ENCODE results near the gene CMTR1. TPM values are rescaled to one million over a fixed set of nuclear protein-coding genes. Genes with fewer than 3 reads are reported as not detected.
A peak's percentile ranks its signal among the peaks of the same experiment; 100 is the strongest.

Gene CMTR1
- total RNA-seq, 1 experiment from 2014 or later = 24.5 TPM

DNA sequence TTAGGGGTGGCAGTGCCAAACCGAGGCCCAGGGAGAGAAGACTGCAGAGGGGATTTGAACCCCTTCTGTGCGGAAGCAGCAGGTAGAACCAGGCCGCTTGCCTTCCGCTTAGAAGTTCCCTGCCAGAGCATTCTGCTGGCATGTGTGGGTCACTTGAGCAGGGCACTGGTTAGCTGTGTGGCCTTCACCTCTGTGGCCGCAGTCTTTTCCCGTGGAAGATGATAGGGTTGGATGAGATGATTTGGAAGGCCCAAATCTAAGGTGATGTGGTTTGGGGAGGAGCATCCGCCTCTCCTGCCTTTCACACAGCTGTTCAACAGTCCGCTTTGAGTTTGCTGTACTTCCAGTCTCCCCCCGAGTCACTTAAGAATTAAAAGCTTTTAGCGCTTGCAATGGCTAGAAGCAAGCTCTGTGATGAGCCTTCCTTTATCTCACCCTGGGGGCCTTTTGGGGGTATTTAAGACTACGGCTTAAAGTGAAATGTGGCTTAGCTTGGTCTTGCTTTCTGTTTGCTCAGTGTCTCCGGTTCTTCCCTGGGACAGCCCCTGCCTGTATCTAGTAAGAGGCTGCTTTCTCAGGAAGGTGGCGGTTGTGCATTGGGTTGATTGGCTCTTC lies 743 bp downstream of the CMTR1 start:
- H3K27me3 Mint-ChIP-seq (ENCODE audit: insufficient read depth, unreplicated experiment) = peaks cover 8% of the 10 kb centered on the region
- H3K27ac Mint-ChIP-seq (ENCODE audit: low read depth, unreplicated experiment) = peak overlapping the region; percentile 94
- peaks cover 21% of the 10 kb centered on the region for H3K36me3 Mint-ChIP-seq (ENCODE audit: insufficient read depth, unreplicated experiment)
- TF ChIP-seq, protein P1, sequence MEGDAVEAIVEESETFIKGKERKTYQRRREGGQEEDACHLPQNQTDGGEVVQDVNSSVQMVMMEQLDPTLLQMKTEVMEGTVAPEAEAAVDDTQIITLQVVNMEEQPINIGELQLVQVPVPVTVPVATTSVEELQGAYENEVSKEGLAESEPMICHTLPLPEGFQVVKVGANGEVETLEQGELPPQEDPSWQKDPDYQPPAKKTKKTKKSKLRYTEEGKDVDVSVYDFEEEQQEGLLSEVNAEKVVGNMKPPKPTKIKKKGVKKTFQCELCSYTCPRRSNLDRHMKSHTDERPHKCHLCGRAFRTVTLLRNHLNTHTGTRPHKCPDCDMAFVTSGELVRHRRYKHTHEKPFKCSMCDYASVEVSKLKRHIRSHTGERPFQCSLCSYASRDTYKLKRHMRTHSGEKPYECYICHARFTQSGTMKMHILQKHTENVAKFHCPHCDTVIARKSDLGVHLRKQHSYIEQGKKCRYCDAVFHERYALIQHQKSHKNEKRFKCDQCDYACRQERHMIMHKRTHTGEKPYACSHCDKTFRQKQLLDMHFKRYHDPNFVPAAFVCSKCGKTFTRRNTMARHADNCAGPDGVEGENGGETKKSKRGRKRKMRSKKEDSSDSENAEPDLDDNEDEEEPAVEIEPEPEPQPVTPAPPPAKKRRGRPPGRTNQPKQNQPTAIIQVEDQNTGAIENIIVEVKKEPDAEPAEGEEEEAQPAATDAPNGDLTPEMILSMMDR (IDR thresholded peaks at IDR 0.05; ENCODE audit: unreplicated experiment) = no peak
- ChIA-PET CTCF (interaction anchor here (0.6 to 2.7 kb wide), 7 partner anchors 10 to 259 kb away, joined by 3 to 12 read pairs (median 3); no protein-coding TSS in a partner anchor), POLR2A (interaction anchor here (0.6 to 3.0 kb wide), 18 partner anchors 10 to 189 kb away, joined by 3 to 32 read pairs (median 4); partner anchors contain the start of gene RNF8)
- intact Hi-C loops (cut with micrococcal nuclease) = no loop called here
- DNase-seq (ENCODE audit: unreplicated experiment) = peak; percentile 17
- BruUV-seq (replicated peaks) = no TSS peak
- peaks cover 19% of the 10 kb centered on the region for H3K4me1 Mint-ChIP-seq (ENCODE audit: insufficient read depth, unreplicated experiment)
- H3K4me3 Mint-ChIP-seq (ENCODE audit: unreplicated experiment) = peak overlapping the region; percentile 84
- no peaks in the 10 kb centered on the region for H3K9me3 Mint-ChIP-seq (ENCODE audit: unreplicated experiment)

DNA sequence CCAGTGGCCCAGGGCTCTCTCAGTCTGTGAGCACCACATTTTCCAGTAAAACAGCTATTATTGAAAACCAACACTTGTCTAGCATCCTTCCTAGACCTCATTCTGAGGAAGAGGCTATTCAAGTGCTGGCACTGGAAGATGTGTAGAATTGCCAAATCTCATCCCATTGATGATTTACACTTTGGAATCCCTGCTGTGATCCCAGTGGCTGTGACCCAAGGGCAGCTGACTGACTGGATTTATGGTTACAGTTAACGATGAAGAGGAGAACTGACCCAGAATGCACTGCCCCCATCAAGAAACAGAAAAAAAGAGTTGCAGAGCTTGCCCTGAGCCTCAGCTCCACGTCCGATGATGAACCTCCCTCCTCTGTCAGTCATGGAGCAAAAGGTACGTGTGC lies 2.4 kb downstream of the CMTR1 start:
- Mint-ChIP-seq H3K27ac (ENCODE audit: low read depth, unreplicated experiment) (no peak overlapping the region), H3K9me3 (ENCODE audit: unreplicated experiment) (no peaks in the 10 kb centered on the region), H3K4me3 (ENCODE audit: unreplicated experiment) (no peak overlapping the region), H3K36me3 (ENCODE audit: insufficient read depth, unreplicated experiment) (peaks cover 21% of the 10 kb centered on the region), H3K27me3 (ENCODE audit: insufficient read depth, unreplicated experiment) (no peaks in the 10 kb centered on the region), H3K4me1 (ENCODE audit: insufficient read depth, unreplicated experiment) (peaks cover 19% of the 10 kb centered on the region)
- POLR2A ChIA-PET = interaction anchor here (0.9 kb wide), 1 partner anchor 63 kb away, joined by 3 read pairs; no protein-coding TSS in a partner anchor
- BruUV-seq (replicated peaks) = no TSS peak
- TF ChIP-seq, protein P1 (IDR thresholded peaks at IDR 0.05; ENCODE audit: unreplicated experiment) = no peak
- CTCF ChIA-PET = interaction anchor here (0.6 to 2.7 kb wide), 3 partner anchors 131 to 1330 kb away, joined by 3 to 12 read pairs (median 3); no protein-coding TSS in a partner anchor
- intact Hi-C loops (cut with micrococcal nuclease) = no loop called here
- DNase-seq (ENCODE audit: unreplicated experiment) = no peak

DNA sequence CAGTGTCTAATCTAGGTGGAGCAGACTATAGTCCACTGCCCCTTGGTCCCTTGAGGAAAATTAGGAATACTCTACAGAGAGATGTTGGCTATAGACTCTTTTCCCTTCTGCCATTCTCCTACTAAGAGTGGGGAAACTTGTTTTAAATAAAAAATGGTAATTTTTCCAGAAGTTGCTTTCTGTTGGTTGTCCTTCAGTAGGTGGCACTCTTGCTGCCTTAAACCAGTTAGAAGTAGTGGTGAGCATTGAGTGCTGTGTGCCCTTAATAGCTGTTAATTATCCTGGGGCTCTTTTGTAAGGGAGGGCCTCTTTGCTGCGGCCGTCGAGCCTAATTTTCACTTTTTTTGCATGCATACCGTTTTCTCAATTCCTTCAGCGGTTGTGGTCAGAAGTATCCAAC lies 2.8 kb downstream of the CMTR1 start:
- DNase-seq (ENCODE audit: unreplicated experiment) = no peak
- BruUV-seq (replicated peaks) = no TSS peak
- H3K27me3 Mint-ChIP-seq (ENCODE audit: insufficient read depth, unreplicated experiment) = no peaks in the 10 kb centered on the region
- no peak overlapping the region for H3K4me3 Mint-ChIP-seq (ENCODE audit: unreplicated experiment)
- ChIA-PET CTCF (interaction anchor here (0.6 to 2.7 kb wide), 3 partner anchors 45 to 1330 kb away, joined by 3 to 12 read pairs (median 4); no protein-coding TSS in a partner anchor), POLR2A (interaction anchor here (0.5 to 0.9 kb wide), 2 partner anchors 14 to 64 kb away, joined by 3 read pairs; no protein-coding TSS in a partner anchor)
- H3K4me1 Mint-ChIP-seq (ENCODE audit: insufficient read depth, unreplicated experiment) = peaks cover 19% of the 10 kb centered on the region
- TF ChIP-seq, protein P1 (IDR thresholded peaks at IDR 0.05; ENCODE audit: unreplicated experiment) = no peak
- H3K27ac Mint-ChIP-seq (ENCODE audit: low read depth, unreplicated experiment) = no peak overlapping the region
- peaks cover 21% of the 10 kb centered on the region for H3K36me3 Mint-ChIP-seq (ENCODE audit: insufficient read depth, unreplicated experiment)
- intact Hi-C loops (cut with micrococcal nuclease) = no loop called here
- no peaks in the 10 kb centered on the region for H3K9me3 Mint-ChIP-seq (ENCODE audit: unreplicated experiment)

DNA sequence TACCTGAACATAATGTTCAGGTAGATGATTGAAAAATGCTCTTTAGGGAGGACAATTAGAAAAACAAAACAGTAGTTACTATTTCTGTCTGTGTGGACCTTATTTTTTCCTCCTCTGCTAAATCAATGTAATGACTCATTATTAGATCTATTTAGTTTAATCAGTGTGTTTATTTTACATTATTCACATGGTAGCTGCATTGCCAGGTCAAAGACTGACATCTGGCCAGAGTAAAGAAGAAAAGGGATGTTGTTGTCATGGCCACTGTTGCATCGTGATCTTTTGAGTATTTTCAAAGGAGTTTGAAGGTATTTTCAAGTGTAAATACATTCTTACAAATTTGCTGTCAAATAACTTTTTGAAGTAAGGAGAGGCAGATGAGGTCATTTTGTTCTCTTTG lies 5.9 kb downstream of the CMTR1 start:
- Mint-ChIP-seq H3K9me3 (ENCODE audit: unreplicated experiment) (no peaks in the 10 kb centered on the region), H3K36me3 (ENCODE audit: insufficient read depth, unreplicated experiment) (peaks cover 34% of the 10 kb centered on the region), H3K27ac (ENCODE audit: low read depth, unreplicated experiment) (no peak overlapping the region), H3K4me1 (ENCODE audit: insufficient read depth, unreplicated experiment) (peaks cover 12% of the 10 kb centered on the region), H3K4me3 (ENCODE audit: unreplicated experiment) (no peak overlapping the region), H3K27me3 (ENCODE audit: insufficient read depth, unreplicated experiment) (no peaks in the 10 kb centered on the region)
- ChIA-PET CTCF (interaction anchor here (0.7 to 3.2 kb wide), 2 partner anchors 57 to 76 kb away, joined by 11 to 12 read pairs; no protein-coding TSS in a partner anchor), POLR2A (interaction anchor here (0.6 to 0.7 kb wide), 2 partner anchors 17 to 18 kb away, joined by 3 to 5 read pairs; no protein-coding TSS in a partner anchor)
- TF ChIP-seq, protein P1 (IDR thresholded peaks at IDR 0.05; ENCODE audit: unreplicated experiment) = no peak
- no TSS peak for BruUV-seq (replicated peaks)
- DNase-seq (ENCODE audit: unreplicated experiment) = no peak
- intact Hi-C loops (cut with micrococcal nuclease) = no loop called here

All from MCF 10A (cell line).